Measurements from ENCODE around the gene LRRC7. TPM values are rescaled to one million over a fixed set of nuclear protein-coding genes. Genes with fewer than 3 reads are reported as not detected.

LRRC7 gene
- total and polyA plus RNA-seq, 2 donors from 2014 or later, result 0.19 to 0.37 TPM

- H3K9ac ChIP-seq (ENCODE audit: low read length in 3 of 3), result no peak overlapping the region
- H3K4me3 ChIP-seq (ENCODE audit: low read length in 3 of 3), result no peak overlapping the region
- no peak overlapping the region for H3K27ac ChIP-seq (ENCODE audit: low read depth in 2 of 2, low read length in 2 of 2)
- H3K27me3 ChIP-seq (ENCODE audit: control insufficient read depth, insufficient read depth, low read length), result no peaks in the 10 kb centered on the region
- no peaks in the 10 kb centered on the region for H3K9me3 ChIP-seq (ENCODE audit: control insufficient read depth in 2 of 3, insufficient read depth in 1 of 3, low read length in 3 of 3)
- intact Hi-C loops (cut with DNase I), result no loop called here
- H3K36me3 ChIP-seq (ENCODE audit: control insufficient read depth in 2 of 3, insufficient read depth in 3 of 3, low read length in 3 of 3), result no peaks in the 10 kb centered on the region
- no peak for FAIRE-seq
- no peaks in the 10 kb centered on the region for H3K4me1 ChIP-seq (ENCODE audit: control insufficient read depth in 2 of 3, insufficient read depth in 2 of 3, low read depth in 1 of 3, low read length in 3 of 3)
- TF ChIP-seq CTCF (IDR thresholded peaks at IDR 0.05; ENCODE audit: borderline replicate concordance, extremely low read depth, insufficient read depth), result no peak
- no peak for DNase-seq
These were observed 94.6 kb downstream of the LRRC7 start for GRCh38 chr1:69662321-69662720.

GRCh38 chr1:69671363-69672010 is 103.8 kb downstream of the LRRC7 start:
- TF ChIP-seq CTCF (IDR thresholded peaks at IDR 0.05; ENCODE audit: borderline replicate concordance, extremely low read depth, insufficient read depth), result no peak
- no peak for FAIRE-seq

GRCh38 chr1:69673321-69673720 is 105.6 kb downstream of the LRRC7 start:
- FAIRE-seq (no peak), DNase-seq (peak in 2 of 5 donors; percentile 5 to 16)
- no peak for TF ChIP-seq CTCF (IDR thresholded peaks at IDR 0.05; ENCODE audit: borderline replicate concordance, extremely low read depth, insufficient read depth)
- Histone ChIP-seq H3K9me3 (ENCODE audit: control insufficient read depth in 2 of 3, insufficient read depth in 1 of 3, low read length in 3 of 3) (no peaks in the 10 kb centered on the region), H3K9ac (ENCODE audit: low read length in 3 of 3) (no peak overlapping the region), H3K4me3 (ENCODE audit: low read length in 3 of 3) (no peak overlapping the region), H3K27me3 (ENCODE audit: control insufficient read depth, insufficient read depth, low read length) (no peaks in the 10 kb centered on the region), H3K27ac (ENCODE audit: low read depth in 2 of 2, low read length in 2 of 2) (no peak overlapping the region), H3K4me1 (ENCODE audit: control insufficient read depth in 2 of 3, insufficient read depth in 2 of 3, low read depth in 1 of 3, low read length in 3 of 3) (no peaks in the 10 kb centered on the region), H3K36me3 (ENCODE audit: control insufficient read depth in 2 of 3, insufficient read depth in 3 of 3, low read length in 3 of 3) (no peaks in the 10 kb centered on the region)
- intact Hi-C loops (cut with DNase I), result no loop called here

More at GRCh38 chr1:69671363-69672010, 103.8 kb downstream of the LRRC7 start:
- H3K9ac ChIP-seq (ENCODE audit: low read length in 3 of 3), result no peak overlapping the region
- no peak for DNase-seq
- no peaks in the 10 kb centered on the region for H3K4me1 ChIP-seq (ENCODE audit: control insufficient read depth in 2 of 3, insufficient read depth in 2 of 3, low read depth in 1 of 3, low read length in 3 of 3)
- intact Hi-C loops (cut with DNase I), result no loop called here
- H3K27ac ChIP-seq (ENCODE audit: low read depth in 2 of 2, low read length in 2 of 2), result no peak overlapping the region
- H3K36me3 ChIP-seq (ENCODE audit: control insufficient read depth in 2 of 3, insufficient read depth in 3 of 3, low read length in 3 of 3), result no peaks in the 10 kb centered on the region
- H3K9me3 ChIP-seq (ENCODE audit: control insufficient read depth in 2 of 3, insufficient read depth in 1 of 3, low read length in 3 of 3), result peaks cover 0 to 2% (median 0%) of the 10 kb centered on the region in 3 donors
- no peaks in the 10 kb centered on the region for H3K27me3 ChIP-seq (ENCODE audit: control insufficient read depth, insufficient read depth, low read length)
- no peak overlapping the region for H3K4me3 ChIP-seq (ENCODE audit: low read length in 3 of 3)

GRCh38 chr1:69679965-69680364 is 112.2 kb downstream of the LRRC7 start:
- DNase-seq (no peak), FAIRE-seq (no peak)
- intact Hi-C loops (cut with DNase I), result no loop called here
- Histone ChIP-seq H3K27me3 (ENCODE audit: control insufficient read depth, insufficient read depth, low read length) (no peaks in the 10 kb centered on the region), H3K4me3 (ENCODE audit: low read length in 3 of 3) (no peak overlapping the region), H3K4me1 (ENCODE audit: control insufficient read depth in 2 of 3, insufficient read depth in 2 of 3, low read depth in 1 of 3, low read length in 3 of 3) (no peaks in the 10 kb centered on the region), H3K9ac (ENCODE audit: low read length in 3 of 3) (no peak overlapping the region), H3K27ac (ENCODE audit: low read depth in 2 of 2, low read length in 2 of 2) (no peak overlapping the region), H3K36me3 (ENCODE audit: control insufficient read depth in 2 of 3, insufficient read depth in 3 of 3, low read length in 3 of 3) (no peaks in the 10 kb centered on the region), H3K9me3 (ENCODE audit: control insufficient read depth in 2 of 3, insufficient read depth in 1 of 3, low read length in 3 of 3) (no peaks in the 10 kb centered on the region)
- no peak for TF ChIP-seq CTCF (IDR thresholded peaks at IDR 0.05; ENCODE audit: borderline replicate concordance, extremely low read depth, insufficient read depth)
